Parathyroid adenoma (tissue), 2 donors: Measurements from ENCODE around the gene ADAMTS6.
A peak's percentile ranks its signal among the peaks of the same experiment; 100 is the strongest.

Experiments used
- H2AFZ ChIP-seq: fragments of 300-600 bp; sonication (generic); one replicate; pipeline ENCODE4 v1.7.0; 2017; ENCODE audit warnings: antibody characterized with exemption, mild to moderate bottlenecking
- H3K27ac ChIP-seq: fragments of 300-600 bp; sonication (generic); one replicate; pipeline ENCODE4 v1.7.0; 2017
- H3K27me3 ChIP-seq: fragments of 300-600 bp; sonication (generic); one replicate; pipeline ENCODE4 v1.7.0; 2017; ENCODE audit warnings: low read length; ENCODE audit not compliant: control insufficient read depth, insufficient read depth
- H3K36me3 ChIP-seq: fragments of 300-600 bp; sonication (generic); one replicate; pipeline ENCODE4 v1.7.0; 2017; ENCODE audit warnings: low read length; ENCODE audit not compliant: control insufficient read depth, insufficient read depth
- H3K4me1 ChIP-seq: fragments of 300-600 bp; sonication (generic); one replicate; pipeline ENCODE4 v1.7.0; 2017; ENCODE audit warnings: control low read depth
- H3K4me2 ChIP-seq: fragments of 300-600 bp; sonication (generic); one replicate; pipeline ENCODE4 v1.7.0; 2017; ENCODE audit warnings: low read length
- H3K4me3 ChIP-seq: fragments of 300-600 bp; sonication (generic); one replicate; pipeline ENCODE4 v1.7.0; 2017; ENCODE audit warnings: low read depth, low read length
- H3K79me2 ChIP-seq: fragments of 300-600 bp; sonication (generic); one replicate; pipeline ENCODE4 v1.7.0; 2017; ENCODE audit warnings: control low read depth
- H3K9ac ChIP-seq: fragments of 300-600 bp; sonication (generic); one replicate; pipeline ENCODE4 v1.7.0; 2017; ENCODE audit warnings: mild to moderate bottlenecking
- H3K9me3 ChIP-seq: fragments of 300-600 bp; sonication (generic); one replicate; pipeline ENCODE4 v1.7.0; 2017; ENCODE audit warnings: low read length; ENCODE audit not compliant: control insufficient read depth
- CTCF ChIP-seq: fragments of 300-600 bp; sonication (generic); IDR thresholded peaks from one replicate; pipeline ENCODE4 v1.7.0; 2017; ENCODE audit warnings: antibody characterized with exemption, mild to moderate bottlenecking
- donor health status: primary hyperparathyroidism.

The ADAMTS6 gene

GRCh38 chr5:65480306-65480865 lies 1.3 kb downstream of the ADAMTS6 start:
- Histone ChIP-seq H3K4me3 (peak overlapping the region; percentile 76), H3K9me3 (no peaks in the 10 kb centered on the region), H3K27me3 (no peaks in the 10 kb centered on the region), H3K4me1 (peaks cover 4% of the 10 kb centered on the region), H3K27ac (no peak overlapping the region), H2AFZ (peak overlapping the region; percentile 19), H3K79me2 (no peaks in the 10 kb centered on the region), H3K4me2 (peak overlapping the region; percentile 80), H3K9ac (no peak overlapping the region), H3K36me3 (no peaks in the 10 kb centered on the region)
- TF ChIP-seq CTCF: no peak

- Histone ChIP-seq H3K9ac (no peak overlapping the region), H3K9me3 (no peaks in the 10 kb centered on the region), H3K4me1 (peaks cover 4% of the 10 kb centered on the region), H3K27ac (no peak overlapping the region), H3K4me2 (no peak overlapping the region), H3K4me3 (no peak overlapping the region), H3K27me3 (no peaks in the 10 kb centered on the region), H3K36me3 (no peaks in the 10 kb centered on the region), H3K79me2 (no peaks in the 10 kb centered on the region), H2AFZ (no peak overlapping the region)
- TF ChIP-seq CTCF: no peak
Observed at GRCh38 chr5:65479527-65479926, 2.2 kb downstream of the ADAMTS6 start.

- Histone ChIP-seq H3K4me2 (no peak overlapping the region), H3K9me3 (no peaks in the 10 kb centered on the region), H3K36me3 (no peaks in the 10 kb centered on the region), H2AFZ (no peak overlapping the region), H3K4me3 (no peak overlapping the region), H3K27ac (no peak overlapping the region), H3K27me3 (no peaks in the 10 kb centered on the region), H3K79me2 (no peaks in the 10 kb centered on the region), H3K4me1 (peaks cover 4% of the 10 kb centered on the region), H3K9ac (no peak overlapping the region)
- no peak for TF ChIP-seq CTCF
Observed at GRCh38 chr5:65478336-65478735, 3.4 kb downstream of the ADAMTS6 start.

GRCh38 chr5:65475895-65476294 lies 5.8 kb downstream of the ADAMTS6 start:
- H3K9me3 ChIP-seq: no peaks in the 10 kb centered on the region

More at GRCh38 chr5:65475895-65476294, 5.8 kb downstream of the ADAMTS6 start:
- Histone ChIP-seq H3K9ac (no peak overlapping the region), H3K4me2 (no peak overlapping the region), H3K4me3 (no peak overlapping the region), H2AFZ (no peak overlapping the region), H3K36me3 (no peaks in the 10 kb centered on the region), H3K27me3 (no peaks in the 10 kb centered on the region), H3K27ac (no peak overlapping the region), H3K4me1 (no peaks in the 10 kb centered on the region), H3K79me2 (no peaks in the 10 kb centered on the region)
- no peak for TF ChIP-seq CTCF
